Measurements from ENCODE around the gene DBN1. TPM values are rescaled to one million over a fixed set of nuclear protein-coding genes. Genes with fewer than 3 reads are reported as not detected.

Gene DBN1
- total and polyA plus RNA-seq, 9 of the 15 experiments (the other 6 are each of a cell fraction or from before 2014, with no cell fraction given) = 0.25 to 87.2 (median 27.9) TPM

GRCh38 chr5:177500685-177501522 is 27.5 kb upstream of the DBN1 start (continued):
- TF ChIP-seq NKRF (IDR thresholded peaks at IDR 0.05; ENCODE audit: borderline replicate concordance) (no peak), ZNF175 (CRISPR knock-in tag; IDR thresholded peaks at IDR 0.05; ENCODE audit: low read depth) (no peak), CREB5 (CRISPR knock-in tag; IDR thresholded peaks at IDR 0.05) (no peak), LARP7 (IDR thresholded peaks at IDR 0.05) (no peak), CTCFL (IDR thresholded peaks at IDR 0.05; ENCODE audit: borderline replicate concordance, insufficient read depth, low read depth, low read length, poor library complexity, severe bottlenecking) (peak; percentile 65), CC2D1A (IDR thresholded peaks at IDR 0.05) (peak; percentile 69), LCOR (CRISPR knock-in tag; IDR thresholded peaks at IDR 0.05) (0 out of 2 replicates have a peak, but pooled peaks have one; percentile 19), ATF1 (CRISPR knock-in tag; IDR thresholded peaks at IDR 0.05) (no peak), ATF1 (tag; IDR thresholded peaks at IDR 0.05) (peak; percentile 47; the same call in 1 of the 2 replicates), THRB (CRISPR knock-in tag; conservative IDR thresholded peaks at IDR 0.05) (no peak), DEAF1 (CRISPR knock-in tag; IDR thresholded peaks at IDR 0.05) (peak; percentile 63; the same call in 1 of the 2 replicates), ETV6 (IDR thresholded peaks at IDR 0.05; ENCODE audit: borderline replicate concordance in 1 of 2, low read depth in 2 of 2, low read length in 1 of 2) (no peak), ETV6 (CRISPR knock-in tag; IDR thresholded peaks at IDR 0.05; ENCODE audit: borderline replicate concordance) (no peak), POLR2B (IDR thresholded peaks at IDR 0.05; ENCODE audit: low read depth, partially characterized antibody) (no peak), C11orf30 (IDR thresholded peaks at IDR 0.05; ENCODE audit: low read depth) (no peak), XRCC5 (IDR thresholded peaks at IDR 0.05; ENCODE audit: low read depth, low read length) (peak; percentile 61; the same call in 1 of the 2 replicates), PTRF (tag; IDR thresholded peaks at IDR 0.05) (no peak), MCM5 (IDR thresholded peaks at IDR 0.05; ENCODE audit: low read depth) (no peak), PPARD (CRISPR knock-in tag; IDR thresholded peaks at IDR 0.05) (no peak), PTTG1 (tag; IDR thresholded peaks at IDR 0.05; ENCODE audit: low read depth) (no peak)

All from K562 (cell line).